HCT116 (cell line): ENCODE results near the gene KCNMB4.

Source experiments
- EZH2 ChIP-seq: fragments of 200-600 bp; sonication (generic); IDR thresholded peaks from 2 replicates; pipeline ENCODE4 v1.6.1; 2017; ENCODE audit warnings: antibody characterized with exemption, mixed run types
- EZH2phosphoT487 ChIP-seq: fragments of 200-600 bp; IDR thresholded peaks from 2 replicates; pipeline ENCODE4 v1.6.1; 2018; ENCODE audit warnings: antibody characterized with exemption, borderline replicate concordance
- JUND ChIP-seq: IDR thresholded peaks from 2 replicates; pipeline ENCODE4 v1.6.1; 2012
- POLR2A ChIP-seq: IDR thresholded peaks from 2 replicates; pipeline ENCODE4 v1.7.0; 2011; ENCODE audit warnings: borderline replicate concordance; ENCODE audit not compliant: insufficient read depth, insufficient read length; ENCODE audit errors: extremely low read depth
- POLR2AphosphoS5 ChIP-seq: IDR thresholded peaks from 2 replicates; pipeline ENCODE4 v1.6.1; 2011; ENCODE audit warnings: mild to moderate bottlenecking, low read depth, low read length, moderate library complexity
- RAD21 ChIP-seq: IDR thresholded peaks from 2 replicates; pipeline ENCODE4 v1.6.1; 2012; ENCODE audit warnings: low read depth, mild to moderate bottlenecking
- SRF ChIP-seq: IDR thresholded peaks from 2 replicates; pipeline ENCODE4 v1.6.1; 2012; ENCODE audit warnings: low read depth
- YY1 ChIP-seq: IDR thresholded peaks from 2 replicates; pipeline ENCODE4 v1.6.1; 2011; ENCODE audit warnings: low read length, low read depth, moderate library complexity, mild to moderate bottlenecking; ENCODE audit not compliant: insufficient replicate concordance; ENCODE audit errors: extremely low read depth
- ZFX ChIP-seq: fragments of 450-650 bp; IDR thresholded peaks from 2 replicates; pipeline ENCODE4 v1.6.1; 2017
- ZNF274 ChIP-seq: fragments of 200-500 bp; sonication (Bioruptor generic); IDR thresholded peaks from 2 replicates; pipeline ENCODE4 v1.6.1; 2014; ENCODE audit warnings: mild to moderate bottlenecking, low read depth, low read length, inconsistent platforms
- TF ChIP-seq, protein P1 (sequence below): IDR thresholded peaks from 2 replicates; pipeline ENCODE4 v1.6.1; 2012
- TF ChIP-seq, protein P2 (sequence below), 3 experiments: fragments of 200-600 bp in 1 of 3; sonication (generic) in 1 of 3; IDR thresholded peaks in 2 of 3; conservative IDR thresholded peaks in 1 of 3; 2 replicates each; pipeline ENCODE4 v1.5.1; 2012 to 2017; ENCODE audit warnings: low read depth in 2 of 3, low read length in 2 of 3, antibody characterized with exemption in 1 of 3, borderline replicate concordance in 1 of 3, control low read depth in 1 of 3, mild to moderate bottlenecking in 1 of 3, mixed read lengths in 1 of 3, mixed run types in 1 of 3, moderate library complexity in 1 of 3; ENCODE audit not compliant: insufficient read depth in 1 of 3
- TF ChIP-seq, protein P3 (sequence below): IDR thresholded peaks from 2 replicates; pipeline ENCODE4 v1.6.1; 2012; ENCODE audit warnings: low read depth
- TF ChIP-seq, protein P4 (sequence below): IDR thresholded peaks from 2 replicates; pipeline ENCODE4 v1.6.1; 2011; ENCODE audit warnings: mild to moderate bottlenecking, low read length, moderate library complexity; ENCODE audit not compliant: insufficient replicate concordance; ENCODE audit errors: extremely low read depth

DNA sequence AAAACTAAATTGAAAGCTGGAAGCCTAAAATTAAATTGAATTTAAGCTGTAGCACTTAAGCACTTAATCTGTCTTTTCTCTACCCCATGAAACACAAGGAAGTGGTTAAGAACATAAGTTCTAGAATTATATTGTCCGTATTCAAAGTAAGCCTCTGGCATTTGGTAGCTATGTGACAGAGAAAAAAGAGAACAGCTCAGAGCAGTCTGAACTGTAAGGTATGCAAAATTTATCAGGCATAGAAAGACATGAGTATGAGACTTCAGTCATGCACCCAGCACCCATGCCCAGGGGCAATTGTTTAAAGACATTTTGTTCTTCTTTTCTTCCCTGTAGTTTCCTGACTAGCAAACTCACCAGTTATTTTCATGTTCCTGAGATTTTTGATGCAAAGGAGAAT is 116.7 kb downstream of the KCNMB4 start:
- TF ChIP-seq RAD21 (no peak), ZFX (no peak), EZH2phosphoT487 (no peak), POLR2AphosphoS5 (no peak), POLR2A (no peak), SRF (no peak), ZNF274 (no peak), YY1 (no peak), EZH2 (no peak), JUND (no peak)
- TF ChIP-seq, protein P1, sequence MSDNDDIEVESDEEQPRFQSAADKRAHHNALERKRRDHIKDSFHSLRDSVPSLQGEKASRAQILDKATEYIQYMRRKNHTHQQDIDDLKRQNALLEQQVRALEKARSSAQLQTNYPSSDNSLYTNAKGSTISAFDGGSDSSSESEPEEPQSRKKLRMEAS: no peak
- TF ChIP-seq, protein P2, sequence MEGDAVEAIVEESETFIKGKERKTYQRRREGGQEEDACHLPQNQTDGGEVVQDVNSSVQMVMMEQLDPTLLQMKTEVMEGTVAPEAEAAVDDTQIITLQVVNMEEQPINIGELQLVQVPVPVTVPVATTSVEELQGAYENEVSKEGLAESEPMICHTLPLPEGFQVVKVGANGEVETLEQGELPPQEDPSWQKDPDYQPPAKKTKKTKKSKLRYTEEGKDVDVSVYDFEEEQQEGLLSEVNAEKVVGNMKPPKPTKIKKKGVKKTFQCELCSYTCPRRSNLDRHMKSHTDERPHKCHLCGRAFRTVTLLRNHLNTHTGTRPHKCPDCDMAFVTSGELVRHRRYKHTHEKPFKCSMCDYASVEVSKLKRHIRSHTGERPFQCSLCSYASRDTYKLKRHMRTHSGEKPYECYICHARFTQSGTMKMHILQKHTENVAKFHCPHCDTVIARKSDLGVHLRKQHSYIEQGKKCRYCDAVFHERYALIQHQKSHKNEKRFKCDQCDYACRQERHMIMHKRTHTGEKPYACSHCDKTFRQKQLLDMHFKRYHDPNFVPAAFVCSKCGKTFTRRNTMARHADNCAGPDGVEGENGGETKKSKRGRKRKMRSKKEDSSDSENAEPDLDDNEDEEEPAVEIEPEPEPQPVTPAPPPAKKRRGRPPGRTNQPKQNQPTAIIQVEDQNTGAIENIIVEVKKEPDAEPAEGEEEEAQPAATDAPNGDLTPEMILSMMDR (IDR thresholded peaks at IDR 0.05 in 2 of 3, conservative IDR thresholded peaks at IDR 0.05 in 1 of 3; ENCODE audit: borderline replicate concordance in 1 of 3, insufficient read depth in 1 of 3, low read depth in 2 of 3, low read length in 2 of 3): no peak
- TF ChIP-seq, protein P3, sequence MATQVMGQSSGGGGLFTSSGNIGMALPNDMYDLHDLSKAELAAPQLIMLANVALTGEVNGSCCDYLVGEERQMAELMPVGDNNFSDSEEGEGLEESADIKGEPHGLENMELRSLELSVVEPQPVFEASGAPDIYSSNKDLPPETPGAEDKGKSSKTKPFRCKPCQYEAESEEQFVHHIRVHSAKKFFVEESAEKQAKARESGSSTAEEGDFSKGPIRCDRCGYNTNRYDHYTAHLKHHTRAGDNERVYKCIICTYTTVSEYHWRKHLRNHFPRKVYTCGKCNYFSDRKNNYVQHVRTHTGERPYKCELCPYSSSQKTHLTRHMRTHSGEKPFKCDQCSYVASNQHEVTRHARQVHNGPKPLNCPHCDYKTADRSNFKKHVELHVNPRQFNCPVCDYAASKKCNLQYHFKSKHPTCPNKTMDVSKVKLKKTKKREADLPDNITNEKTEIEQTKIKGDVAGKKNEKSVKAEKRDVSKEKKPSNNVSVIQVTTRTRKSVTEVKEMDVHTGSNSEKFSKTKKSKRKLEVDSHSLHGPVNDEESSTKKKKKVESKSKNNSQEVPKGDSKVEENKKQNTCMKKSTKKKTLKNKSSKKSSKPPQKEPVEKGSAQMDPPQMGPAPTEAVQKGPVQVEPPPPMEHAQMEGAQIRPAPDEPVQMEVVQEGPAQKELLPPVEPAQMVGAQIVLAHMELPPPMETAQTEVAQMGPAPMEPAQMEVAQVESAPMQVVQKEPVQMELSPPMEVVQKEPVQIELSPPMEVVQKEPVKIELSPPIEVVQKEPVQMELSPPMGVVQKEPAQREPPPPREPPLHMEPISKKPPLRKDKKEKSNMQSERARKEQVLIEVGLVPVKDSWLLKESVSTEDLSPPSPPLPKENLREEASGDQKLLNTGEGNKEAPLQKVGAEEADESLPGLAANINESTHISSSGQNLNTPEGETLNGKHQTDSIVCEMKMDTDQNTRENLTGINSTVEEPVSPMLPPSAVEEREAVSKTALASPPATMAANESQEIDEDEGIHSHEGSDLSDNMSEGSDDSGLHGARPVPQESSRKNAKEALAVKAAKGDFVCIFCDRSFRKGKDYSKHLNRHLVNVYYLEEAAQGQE: no peak
- TF ChIP-seq, protein P4, sequence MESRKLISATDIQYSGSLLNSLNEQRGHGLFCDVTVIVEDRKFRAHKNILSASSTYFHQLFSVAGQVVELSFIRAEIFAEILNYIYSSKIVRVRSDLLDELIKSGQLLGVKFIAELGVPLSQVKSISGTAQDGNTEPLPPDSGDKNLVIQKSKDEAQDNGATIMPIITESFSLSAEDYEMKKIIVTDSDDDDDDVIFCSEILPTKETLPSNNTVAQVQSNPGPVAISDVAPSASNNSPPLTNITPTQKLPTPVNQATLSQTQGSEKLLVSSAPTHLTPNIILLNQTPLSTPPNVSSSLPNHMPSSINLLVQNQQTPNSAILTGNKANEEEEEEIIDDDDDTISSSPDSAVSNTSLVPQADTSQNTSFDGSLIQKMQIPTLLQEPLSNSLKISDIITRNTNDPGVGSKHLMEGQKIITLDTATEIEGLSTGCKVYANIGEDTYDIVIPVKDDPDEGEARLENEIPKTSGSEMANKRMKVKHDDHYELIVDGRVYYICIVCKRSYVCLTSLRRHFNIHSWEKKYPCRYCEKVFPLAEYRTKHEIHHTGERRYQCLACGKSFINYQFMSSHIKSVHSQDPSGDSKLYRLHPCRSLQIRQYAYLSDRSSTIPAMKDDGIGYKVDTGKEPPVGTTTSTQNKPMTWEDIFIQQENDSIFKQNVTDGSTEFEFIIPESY: no peak
